HG02870 (cell line): ENCODE measurements around the gene GJC2.

Source experiments
- ATAC-seq: cut with Tn5 transposase; IDR thresholded peaks from one replicate; pipeline ENCODE4 v1.9.1; 2021; ENCODE audit warnings: mild to moderate bottlenecking, moderate library complexity; ENCODE audit not compliant: unreplicated experiment

Gene GJC2

GRCh38 chr1:228144193-228144992, 5.3 kb upstream of the GJC2 start:
- no peak for ATAC-seq

GRCh38 chr1:228144993-228145343, 4.8 kb upstream of the GJC2 start:
- ATAC-seq, result no peak

DNA sequence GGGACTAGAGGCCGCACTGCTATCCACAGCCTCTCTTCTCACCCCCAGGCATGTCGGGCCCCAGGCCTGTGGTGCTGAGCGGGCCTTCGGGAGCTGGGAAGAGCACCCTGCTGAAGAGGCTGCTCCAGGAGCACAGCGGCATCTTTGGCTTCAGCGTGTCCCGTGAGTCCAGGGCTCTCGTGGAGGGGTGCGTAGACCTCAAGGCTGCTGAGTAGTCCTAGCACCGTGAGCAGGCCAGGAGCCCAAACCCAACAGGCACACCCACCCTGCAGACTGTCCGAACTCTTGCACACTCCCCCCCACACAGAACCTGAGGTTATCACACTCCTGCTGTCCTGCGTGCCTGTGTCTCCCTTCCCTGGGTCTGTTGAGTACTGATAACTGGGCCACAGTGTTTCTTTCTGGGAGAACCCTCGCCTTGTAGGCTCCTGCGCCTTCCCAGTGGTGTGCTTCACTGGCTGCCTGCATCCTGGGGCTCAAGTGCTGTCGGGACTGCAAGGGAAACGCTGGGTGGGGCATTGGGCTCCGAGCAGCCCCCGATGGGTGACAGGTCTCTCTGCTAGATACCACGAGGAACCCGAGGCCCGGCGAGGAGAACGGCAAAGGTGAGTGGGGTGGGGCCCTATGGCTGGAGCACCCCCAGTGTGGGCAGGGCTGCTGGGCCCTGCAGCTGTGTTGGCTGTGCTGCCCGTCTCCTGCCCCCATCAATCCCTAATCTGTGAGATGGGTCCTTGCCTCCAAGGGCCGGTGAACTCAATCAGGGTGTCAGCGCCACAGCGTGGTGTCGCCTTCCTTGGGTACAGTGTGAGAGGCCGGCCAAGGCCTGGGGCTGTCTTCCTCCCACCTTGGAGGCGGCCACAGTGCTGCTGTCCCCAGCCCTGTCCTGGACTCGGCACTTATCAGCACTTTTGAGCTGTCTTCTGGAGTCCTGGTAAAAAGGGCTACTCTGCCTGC, 4.0 kb upstream of the GJC2 start:
- no peak for ATAC-seq

DNA sequence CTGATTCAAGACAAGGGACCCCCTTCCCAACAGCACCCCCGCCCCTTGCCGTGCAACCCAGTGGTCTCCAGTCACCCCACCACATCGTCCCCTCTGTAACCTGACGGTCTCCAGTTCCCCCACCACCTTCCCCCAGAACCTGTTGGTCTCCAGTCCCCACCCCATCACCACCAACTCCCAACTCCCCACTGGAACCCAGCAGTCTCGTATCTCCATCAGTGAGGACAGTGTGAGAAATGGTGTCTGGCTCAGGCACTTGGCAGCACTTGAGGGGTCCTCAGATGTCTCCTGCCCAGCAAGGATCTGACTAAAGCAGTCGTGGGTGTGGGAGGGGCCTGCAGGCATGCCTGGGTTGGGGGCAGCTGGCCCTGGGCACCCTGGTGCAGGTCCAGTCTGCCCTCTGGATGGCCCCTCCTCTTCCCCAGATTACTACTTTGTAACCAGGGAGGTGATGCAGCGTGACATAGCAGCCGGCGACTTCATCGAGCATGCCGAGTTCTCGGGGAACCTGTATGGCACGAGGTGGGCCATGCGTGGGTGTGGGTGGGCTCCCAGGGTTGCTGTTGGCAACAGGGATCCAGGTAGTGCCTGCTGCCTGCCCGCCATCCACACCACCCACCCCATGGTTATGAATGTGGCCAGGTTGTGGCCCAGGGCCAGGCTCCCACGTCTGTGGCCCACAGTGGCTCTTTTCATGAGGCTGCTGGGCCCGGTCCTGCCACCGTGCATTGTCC, 3.1 kb upstream of the GJC2 start:
- ATAC-seq, result no peak

DNA sequence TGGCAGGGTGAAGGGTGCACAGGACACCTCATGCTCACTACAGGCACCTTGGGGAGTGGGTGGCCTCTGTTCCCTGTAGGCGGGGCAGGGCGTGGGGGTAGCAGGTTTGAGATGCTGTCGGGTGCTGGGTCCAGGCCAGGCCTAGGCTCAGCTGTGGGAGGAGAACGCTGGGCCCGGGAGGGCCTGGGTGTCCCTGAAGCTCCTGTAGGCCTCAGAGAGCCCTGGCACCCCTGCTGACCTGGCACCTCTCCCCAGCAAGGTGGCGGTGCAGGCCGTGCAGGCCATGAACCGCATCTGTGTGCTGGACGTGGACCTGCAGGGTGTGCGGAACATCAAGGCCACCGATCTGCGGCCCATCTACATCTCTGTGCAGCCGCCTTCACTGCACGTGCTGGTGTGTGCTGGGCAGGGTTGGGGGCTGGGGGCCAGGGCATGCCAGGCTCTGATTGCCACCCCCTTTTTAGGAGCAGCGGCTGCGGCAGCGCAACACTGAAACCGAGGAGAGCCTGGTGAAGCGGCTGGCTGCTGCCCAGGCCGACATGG, 2.5 kb upstream of the GJC2 start:
- no peak for ATAC-seq

DNA sequence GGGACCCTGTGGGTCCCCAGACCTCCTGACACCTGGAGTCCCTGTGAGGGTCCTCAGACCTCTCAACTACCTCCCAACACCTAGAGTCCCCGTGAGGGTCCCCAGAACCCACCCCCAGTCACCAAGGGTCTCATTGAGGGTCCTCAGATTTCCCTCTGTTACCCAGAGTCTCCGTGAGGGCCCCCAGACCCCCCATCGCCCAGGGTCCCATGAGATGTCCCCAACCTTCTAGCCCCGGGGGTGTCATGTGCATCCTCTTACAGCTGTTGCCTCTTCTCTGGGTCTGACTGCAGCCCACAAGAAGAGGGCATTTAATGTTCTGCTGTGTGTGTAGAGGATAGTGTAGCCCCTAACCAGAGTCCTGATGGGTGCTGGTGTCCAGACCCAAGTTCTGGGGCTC, 2.0 kb upstream of the GJC2 start:
- ATAC-seq, result no peak

DNA sequence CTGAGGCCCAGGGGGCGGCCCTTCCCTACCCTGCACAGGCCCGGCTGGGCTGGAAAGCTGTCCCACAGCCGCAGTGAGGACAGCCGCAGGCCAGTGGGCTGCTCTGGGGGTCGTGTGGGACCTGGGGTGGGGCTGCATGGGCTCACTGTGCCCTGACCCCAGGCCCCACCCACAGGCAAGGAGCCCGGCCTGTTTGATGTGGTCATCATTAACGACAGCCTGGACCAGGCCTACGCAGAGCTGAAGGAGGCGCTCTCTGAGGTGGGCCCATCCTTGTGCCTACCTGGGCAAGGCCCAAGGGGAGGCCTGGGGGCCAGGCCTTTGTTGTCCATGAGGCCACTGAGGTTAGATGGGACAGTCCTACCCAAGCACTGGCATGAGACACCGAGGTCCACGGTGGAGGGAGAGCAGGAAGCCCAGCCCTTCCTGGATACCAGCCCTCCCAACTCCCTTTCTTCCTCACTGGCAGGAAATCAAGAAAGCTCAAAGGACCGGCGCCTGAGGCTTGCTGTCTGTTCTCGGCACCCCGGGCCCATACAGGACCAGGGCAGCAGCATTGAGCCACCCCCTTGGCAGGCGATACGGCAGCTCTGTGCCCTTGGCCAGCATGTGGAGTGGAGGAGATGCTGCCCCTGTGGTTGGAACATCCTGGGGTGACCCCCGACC, 1.4 kb upstream of the GJC2 start:
- ATAC-seq, result no peak

- ATAC-seq, result no peak
Measured at GRCh38 chr1:228148935-228149405, 760 bp upstream of the GJC2 start.

GRCh38 chr1:228150120-228150460, 360 bp downstream of the GJC2 start:
- no peak for ATAC-seq

DNA sequence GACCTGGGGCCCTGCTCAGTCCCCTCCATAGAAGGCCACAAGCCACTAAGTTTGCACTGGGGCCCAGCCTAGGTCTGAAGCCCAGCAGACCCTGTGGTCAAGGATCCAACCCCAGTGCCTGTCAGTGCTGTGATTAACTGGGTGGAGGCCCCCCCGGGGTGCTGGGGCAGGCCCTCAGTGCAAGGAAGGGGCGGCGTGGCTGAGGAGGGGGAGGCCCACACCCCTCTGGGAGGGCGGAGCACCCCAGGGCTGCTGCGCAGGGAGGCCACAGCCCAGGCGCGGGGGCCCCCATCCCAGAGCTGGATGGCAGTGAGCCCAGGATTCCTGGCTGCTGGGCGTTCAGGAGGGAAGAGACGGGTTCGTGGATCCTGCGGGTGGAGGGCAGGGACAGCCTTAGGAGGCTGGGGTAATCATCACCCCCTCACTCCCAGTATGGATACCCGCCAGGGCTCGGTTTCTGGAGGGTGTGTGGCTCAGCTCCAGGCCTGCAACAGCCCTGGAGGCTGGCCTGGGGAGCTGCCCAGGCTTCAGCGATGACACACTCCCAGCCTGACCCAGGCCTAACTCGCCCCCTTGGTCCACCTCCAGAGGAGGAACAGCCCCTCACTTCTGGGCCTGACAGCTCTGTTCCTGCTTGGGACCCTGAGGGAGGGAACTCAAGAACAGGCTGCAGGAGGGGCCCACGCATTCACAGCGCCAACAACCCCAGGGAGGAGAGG, 890 bp downstream of the GJC2 start:
- ATAC-seq, result no peak

GRCh38 chr1:228151180-228151925, 1.6 kb downstream of the GJC2 start:
- ATAC-seq, result no peak

GRCh38 chr1:228152097-228152917, 2.6 kb downstream of the GJC2 start:
- ATAC-seq, result no peak

DNA sequence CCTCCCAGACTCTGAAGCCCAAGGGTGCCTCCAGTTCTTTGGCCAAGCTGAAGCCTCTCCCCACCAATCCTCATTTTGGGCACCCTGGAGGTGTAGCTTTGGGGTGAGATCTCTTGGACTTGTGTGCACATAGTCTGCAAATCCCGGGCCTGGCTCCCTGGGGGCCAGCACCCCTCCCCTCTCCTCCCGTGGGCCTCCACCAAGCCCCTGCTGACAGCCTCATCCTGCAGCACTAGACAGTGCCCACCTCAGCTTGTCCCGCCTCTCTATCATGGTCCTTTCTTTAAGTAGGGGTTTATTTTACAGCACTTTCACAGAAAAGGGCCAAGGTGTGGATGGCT, 3.2 kb downstream of the GJC2 start:
- ATAC-seq, result no peak

- no peak for ATAC-seq
Measured at GRCh38 chr1:228154021-228154669, 4.4 kb downstream of the GJC2 start.

GRCh38 chr1:228154670-228155571, 5.2 kb downstream of the GJC2 start:
- no peak for ATAC-seq

DNA sequence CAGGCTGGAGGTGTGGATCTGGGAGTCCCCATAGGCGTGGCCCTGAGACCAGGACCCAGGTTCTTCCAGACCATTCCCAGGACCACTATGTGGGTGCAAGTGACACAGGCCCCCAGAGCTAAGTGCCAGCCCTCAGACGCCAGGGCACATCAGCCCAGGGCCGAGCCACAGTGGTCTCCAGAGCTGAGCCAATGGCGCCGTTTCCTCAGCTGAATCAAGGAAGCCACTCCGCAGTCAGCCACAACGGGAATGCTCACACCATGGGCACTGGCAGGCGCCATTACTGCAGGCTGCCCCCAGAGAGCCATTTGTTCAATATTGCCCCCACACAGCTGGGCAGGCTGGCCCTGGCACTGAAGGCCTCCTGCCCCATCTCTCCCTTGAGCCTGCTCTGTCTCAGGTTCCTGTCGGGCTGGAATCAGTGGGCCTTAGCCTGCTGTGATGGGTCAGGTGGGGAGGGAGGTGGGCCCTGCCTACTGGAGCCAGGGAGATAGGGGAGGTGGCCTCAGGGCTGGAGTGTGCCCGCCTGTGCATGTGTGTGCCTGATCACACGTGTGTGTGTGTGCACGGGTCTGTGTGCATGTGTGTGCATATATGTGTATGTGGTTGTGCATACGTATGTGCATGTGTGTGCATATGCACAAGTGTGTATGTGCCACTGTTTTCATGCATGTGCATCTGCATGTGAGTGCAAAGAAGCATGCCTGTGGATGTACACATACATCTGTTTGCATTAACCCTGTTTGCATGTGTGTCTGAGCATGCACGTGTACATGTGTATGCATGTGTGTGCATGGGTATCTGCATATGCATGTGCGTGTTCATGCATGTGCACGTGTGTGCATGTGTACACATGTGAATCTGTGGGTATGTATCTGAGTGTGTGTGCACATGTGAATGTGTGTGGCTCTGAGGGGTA, 6.1 kb downstream of the GJC2 start:
- no peak for ATAC-seq
